T-helper 9 cell (primary cell): ENCODE data around the gene NEK10.
"Not testable (repeated sequence)": the region's sequence is repeated elsewhere in the genome, so short reads cannot be mapped to it uniquely, and the experiment has no call there.

Source experiments
- DNase-seq: peaks from one replicate; pipeline ENCODE4 v3.0.0-alpha.2; 2020

The NEK10 gene

GRCh38 chr3:27312044-27312668, 57.0 kb downstream of the NEK10 start:
- no peak for DNase-seq

- no peak for DNase-seq
Observed at GRCh38 chr3:27311400-27311799, 57.8 kb downstream of the NEK10 start.

- DNase-seq = no peak
Observed at GRCh38 chr3:27310688-27311087, 58.5 kb downstream of the NEK10 start.

GRCh38 chr3:27307566-27307965, 61.6 kb downstream of the NEK10 start:
- no peak for DNase-seq

- DNase-seq = no peak
Observed at GRCh38 chr3:27302891-27303290, 66.3 kb downstream of the NEK10 start.

GRCh38 chr3:27298981-27299380, 70.2 kb downstream of the NEK10 start:
- DNase-seq = not testable (repeated sequence)

- no peak for DNase-seq
Observed at GRCh38 chr3:27293939-27294338, 75.2 kb downstream of the NEK10 start.

- no peak for DNase-seq
Observed at GRCh38 chr3:27290760-27291159, 78.4 kb downstream of the NEK10 start.

GRCh38 chr3:27289769-27290413, 79.3 kb downstream of the NEK10 start:
- no peak for DNase-seq

GRCh38 chr3:27287052-27287451, 82.1 kb downstream of the NEK10 start:
- DNase-seq = no peak

- DNase-seq = not testable (repeated sequence)
Observed at GRCh38 chr3:27286467-27286866, 82.7 kb downstream of the NEK10 start.

GRCh38 chr3:27285668-27286067, 83.5 kb downstream of the NEK10 start:
- no peak for DNase-seq

GRCh38 chr3:27281671-27282150, 87.5 kb downstream of the NEK10 start:
- DNase-seq = no peak

GRCh38 chr3:27279123-27279522, 90.1 kb downstream of the NEK10 start:
- no peak for DNase-seq

GRCh38 chr3:27278383-27279055, 90.7 kb downstream of the NEK10 start:
- no peak for DNase-seq

GRCh38 chr3:27275441-27275990, 93.7 kb downstream of the NEK10 start:
- DNase-seq = no peak

- DNase-seq = no peak
Observed at GRCh38 chr3:27271890-27272289, 97.3 kb downstream of the NEK10 start.

- DNase-seq = no peak
Observed at GRCh38 chr3:27254896-27255295, 114.3 kb downstream of the NEK10 start.

- no peak for DNase-seq
Observed at GRCh38 chr3:27253831-27254230, 115.4 kb downstream of the NEK10 start.

GRCh38 chr3:27253391-27253790, 115.8 kb downstream of the NEK10 start:
- DNase-seq = no peak

GRCh38 chr3:27252646-27253045, 116.5 kb downstream of the NEK10 start:
- DNase-seq = no peak

GRCh38 chr3:27244374-27244773, 124.8 kb downstream of the NEK10 start:
- DNase-seq = no peak

GRCh38 chr3:27239951-27240350, 129.2 kb downstream of the NEK10 start:
- DNase-seq = no peak

- DNase-seq = no peak
Observed at GRCh38 chr3:27228805-27229204, 140.4 kb downstream of the NEK10 start.
